Panc1 (cell line): Measurements from ENCODE around the gene GAB1. TPM values are rescaled to one million over a fixed set of nuclear protein-coding genes. Genes with fewer than 3 reads are reported as not detected.

Experiments used
- ATAC-seq: fragments of 200-7000 bp; cut with Tn5 transposase; 2 replicates; pipeline ENCODE4 v1.9.1; 2020; ENCODE audit warnings: mild to moderate bottlenecking, moderate library complexity
- BruUV-seq: library from RNA; stranded (reverse); fragments of 400-500 nt; replicated peaks from 2 replicates; lab custom pipeline; 2021; lab: Mats Ljungman, UMichigan
- CTCF ChIA-PET: fragments of 300-600 bp; sonication (Branson Sonifier 250); formaldehyde crosslinking; loops from one replicate; lab custom pipeline; 2022; ENCODE audit warnings: antibody characterized with exemption; lab: Charles Lee
- POLR2A ChIA-PET: fragments of 300-600 bp; sonication (Branson Sonifier 250); formaldehyde crosslinking; loops from one replicate; lab custom pipeline; 2022; ENCODE audit warnings: antibody characterized with exemption; lab: Charles Lee
- DNase-seq: peaks from one replicate; pipeline ENCODE4 v3.0.0-alpha.2; 2010; ENCODE audit warnings: low read depth, low spot score
- H3K27ac ChIP-seq: 2 replicates; pipeline ENCODE4 v1.5.1; 2011; ENCODE audit warnings: mild to moderate bottlenecking, low read length, inconsistent platforms
- H3K27me3 ChIP-seq: fragments of 200-500 bp; sonication (Bioruptor generic); 2 replicates; pipeline ENCODE4 v1.6.0; 2014; ENCODE audit warnings: low read length, inconsistent platforms; ENCODE audit not compliant: control insufficient read depth, insufficient read depth
- H3K36me3 ChIP-seq: fragments of 200-500 bp; sonication (Bioruptor generic); 2 replicates; pipeline ENCODE4 v1.5.1; 2014; ENCODE audit warnings: inconsistent platforms, mild to moderate bottlenecking, low read length, moderate library complexity; ENCODE audit not compliant: control insufficient read depth, insufficient read depth
- H3K4me1 ChIP-seq: 2 replicates; pipeline ENCODE4 v1.5.1; 2011; ENCODE audit warnings: inconsistent platforms, mild to moderate bottlenecking, low read length, moderate library complexity; ENCODE audit not compliant: control insufficient read depth, insufficient read depth
- H3K4me3 ChIP-seq, 2 experiments: 2 replicates each; pipeline ENCODE4 v1.5.1; 2011 to 2012; ENCODE audit warnings: low read depth in 2 of 2, low read length in 2 of 2, mild to moderate bottlenecking in 2 of 2, inconsistent platforms in 1 of 2, moderate library complexity in 1 of 2
- H3K9me3 ChIP-seq: fragments of 200-500 bp; sonication (Bioruptor generic); 2 replicates; pipeline ENCODE4 v1.5.1; 2014; ENCODE audit warnings: low read depth, mild to moderate bottlenecking, inconsistent platforms, low read length, moderate library complexity; ENCODE audit not compliant: control insufficient read depth, insufficient read depth
- POLR2AphosphoS5 ChIP-seq: IDR thresholded peaks from 2 replicates; pipeline ENCODE4 v1.6.1; 2012; ENCODE audit warnings: mild to moderate bottlenecking, low read depth, low read length, moderate library complexity
- REST ChIP-seq, 2 experiments: IDR thresholded peaks; 2 replicates each; pipeline ENCODE4 v1.6.1; 2011 to 2012; ENCODE audit warnings: low read depth in 2 of 2, control low read depth in 1 of 2, low read length in 1 of 2, mild to moderate bottlenecking in 1 of 2, moderate library complexity in 1 of 2; ENCODE audit not compliant: insufficient read depth in 1 of 2
- SIN3A ChIP-seq: IDR thresholded peaks from 2 replicates; pipeline ENCODE4 v1.6.1; 2012; ENCODE audit warnings: low read depth, mild to moderate bottlenecking, low read length, moderate library complexity, borderline replicate concordance; ENCODE audit not compliant: insufficient read depth
- TCF7L2 ChIP-seq: IDR thresholded peaks from 2 replicates; pipeline ENCODE4 v1.6.1; 2011; ENCODE audit warnings: mild to moderate bottlenecking, low read depth, low read length, inconsistent platforms
- in situ Hi-C: cut with HindIII; loops from 2 replicates; pipeline ENCODE4 v1.10.0; 2016; ENCODE audit warnings: low sequenced_read_pairs, low pct_unique_long_range_greater_than_20kb
- intact Hi-C: fragments of 100-400 bp; cut with micrococcal nuclease; formaldehyde crosslinking; loops from one replicate; pipeline ENCODE4 v1.10.0; 2022; ENCODE audit not compliant: unreplicated experiment
- total RNA-seq: library from RNA; stranded (reverse); gene quantifications from one replicate; pipeline ENCODE4 v1.2.1, GENCODE V29; 2021; ENCODE audit not compliant: unreplicated experiment
- TF ChIP-seq, protein P1 (sequence below): fragments of 450-650 bp; IDR thresholded peaks from 2 replicates; pipeline ENCODE4 v1.5.1; 2017; ENCODE audit warnings: mild to moderate bottlenecking

The GAB1 gene
- total RNA-seq, 1 experiment from 2014 or later: 2.8 TPM

DNA sequence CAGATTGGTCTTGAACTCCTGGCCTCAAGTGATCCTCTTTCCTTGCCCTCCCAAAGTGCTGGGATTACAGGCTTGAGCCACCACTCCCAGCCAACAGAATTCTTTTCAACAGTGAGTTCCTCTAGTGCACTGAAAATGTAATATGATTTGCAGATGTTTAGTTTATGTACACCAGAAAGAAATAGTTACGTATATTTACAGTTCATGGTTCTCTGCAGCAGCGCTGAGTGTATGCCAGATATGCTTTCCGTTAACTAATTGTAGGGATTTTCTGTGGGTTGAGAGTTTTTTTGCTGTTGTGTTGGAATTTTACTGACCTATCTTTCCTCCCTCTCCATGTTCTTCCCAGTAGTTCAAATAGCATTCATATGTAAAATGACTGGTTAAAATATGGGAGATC, 44.0 kb downstream of the GAB1 start:
- ATAC-seq: no peak
- Histone ChIP-seq H3K27me3 (no peaks in the 10 kb centered on the region), H3K27ac (no peak overlapping the region), H3K9me3 (no peaks in the 10 kb centered on the region), H3K4me3 (no peak overlapping the region), H3K4me1 (no peaks in the 10 kb centered on the region), H3K36me3 (no peaks in the 10 kb centered on the region)
- no peak for DNase-seq
- BruUV-seq: no TSS peak
- in situ Hi-C loops (no loop called here), intact Hi-C loops (no loop called here)
- TF ChIP-seq SIN3A (no peak), REST (IDR thresholded peaks at IDR 0.05; ENCODE audit: insufficient read depth in 1 of 2, low read depth in 2 of 2, low read length in 1 of 2) (no peak)
- ChIA-PET POLR2A (interaction anchor here (0.6 kb wide), 1 partner anchor 15 kb away, joined by 3 read pairs; no protein-coding TSS in a partner anchor), CTCF (no interaction called here)

GRCh38 chr4:143381189-143382118, 44.8 kb downstream of the GAB1 start:
- Histone ChIP-seq H3K36me3 (no peaks in the 10 kb centered on the region), H3K27ac (no peak overlapping the region), H3K4me1 (no peaks in the 10 kb centered on the region), H3K27me3 (no peaks in the 10 kb centered on the region), H3K9me3 (no peaks in the 10 kb centered on the region), H3K4me3 (no peak overlapping the region)
- in situ Hi-C loops: no loop called here
- CTCF ChIA-PET: no interaction called here
- ATAC-seq (no peak; the same call in 1 of the 2 replicates), DNase-seq (no peak)
- intact Hi-C loops: no loop called here
- TF ChIP-seq REST (IDR thresholded peaks at IDR 0.05; ENCODE audit: insufficient read depth in 1 of 2, low read depth in 2 of 2, low read length in 1 of 2) (no peak), POLR2AphosphoS5 (no peak), TCF7L2 (no peak), SIN3A (no peak)
- TF ChIP-seq, protein P1, sequence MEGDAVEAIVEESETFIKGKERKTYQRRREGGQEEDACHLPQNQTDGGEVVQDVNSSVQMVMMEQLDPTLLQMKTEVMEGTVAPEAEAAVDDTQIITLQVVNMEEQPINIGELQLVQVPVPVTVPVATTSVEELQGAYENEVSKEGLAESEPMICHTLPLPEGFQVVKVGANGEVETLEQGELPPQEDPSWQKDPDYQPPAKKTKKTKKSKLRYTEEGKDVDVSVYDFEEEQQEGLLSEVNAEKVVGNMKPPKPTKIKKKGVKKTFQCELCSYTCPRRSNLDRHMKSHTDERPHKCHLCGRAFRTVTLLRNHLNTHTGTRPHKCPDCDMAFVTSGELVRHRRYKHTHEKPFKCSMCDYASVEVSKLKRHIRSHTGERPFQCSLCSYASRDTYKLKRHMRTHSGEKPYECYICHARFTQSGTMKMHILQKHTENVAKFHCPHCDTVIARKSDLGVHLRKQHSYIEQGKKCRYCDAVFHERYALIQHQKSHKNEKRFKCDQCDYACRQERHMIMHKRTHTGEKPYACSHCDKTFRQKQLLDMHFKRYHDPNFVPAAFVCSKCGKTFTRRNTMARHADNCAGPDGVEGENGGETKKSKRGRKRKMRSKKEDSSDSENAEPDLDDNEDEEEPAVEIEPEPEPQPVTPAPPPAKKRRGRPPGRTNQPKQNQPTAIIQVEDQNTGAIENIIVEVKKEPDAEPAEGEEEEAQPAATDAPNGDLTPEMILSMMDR: no peak
- POLR2A ChIA-PET: no interaction called here
- no TSS peak for BruUV-seq
